ENCODE data around the gene DARS1. TPM values are rescaled to one million over a fixed set of nuclear protein-coding genes. Genes with fewer than 3 reads are reported as not detected.

DARS1 gene
- polyA plus RNA-seq, 3 donors = 24.4 to 53.0 (median 46.2) TPM

GRCh38 chr2:135997380-135997779 is 12.0 kb upstream of the DARS1 start:
- Histone ChIP-seq H3K36me3 (replicated peaks in 1 of 2; ENCODE audit: control insufficient read depth in 1 of 2, insufficient read depth in 2 of 2, low read length in 2 of 2) (no peaks in the 10 kb centered on the region), H3K4me1 (ENCODE audit: control insufficient read depth in 1 of 2, insufficient read depth in 2 of 2, low read length in 2 of 2) (peaks cover 41 to 46% of the 10 kb centered on the region in 2 donors), H2AFZ (ENCODE audit: insufficient read depth, low read depth, low read length, poor library complexity, severe bottlenecking) (peak overlapping the region; percentile 64), H3K9ac (ENCODE audit: insufficient read depth, low read length, poor library complexity, severe bottlenecking) (no peak overlapping the region), H3K4me2 (replicated peaks; ENCODE audit: extremely low read depth, low read length, poor library complexity, severe bottlenecking) (peak overlapping the region; percentile 19), H3K79me2 (ENCODE audit: insufficient read depth, low read length) (peaks cover 21% of the 10 kb centered on the region), H3K9me3 (replicated peaks in 1 of 2; ENCODE audit: control insufficient read depth in 1 of 2, insufficient read depth in 1 of 2, low read length in 2 of 2) (no peaks in the 10 kb centered on the region), H3K27ac (ENCODE audit: low read depth in 1 of 2, low read length in 2 of 2) (peak overlapping the region; percentile 22 to 68), H3K4me3 (replicated peaks in 1 of 3; ENCODE audit: low read depth in 2 of 3, low read length in 3 of 3) (no peak overlapping the region), H3K27me3 (ENCODE audit: control insufficient read depth in 2 of 2, insufficient read depth in 2 of 2, low read length in 2 of 2) (no peaks in the 10 kb centered on the region), H4K20me1 (ENCODE audit: insufficient read depth, low read length) (no peaks in the 10 kb centered on the region)
- Mint-ChIP-seq H3K9me3 (no peaks in the 10 kb centered on the region), H3K27me3 (ENCODE audit: low read depth in 3 of 3) (peaks cover 0 to 2% (median 0%) of the 10 kb centered on the region in 3 donors), H3K4me3 (peak overlapping the region in 1 of 2 donors; percentile 44), H3K27ac (peak overlapping the region; percentile 63 to 85 (median 73)), H3K36me3 (no peaks in the 10 kb centered on the region), H3K4me1 (peaks cover 45% of the 10 kb centered on the region)
- peak; percentile 72 for TF ChIP-seq CTCF (IDR thresholded peaks at IDR 0.05)
- peak; percentile 47 to 65 (median 63) for DNase-seq
- WGBS (ENCODE audit: insufficient coverage) = 10% methylated on average over 1 of the region's 5 CpGs
- intact Hi-C loops (cut with micrococcal nuclease) = loop anchor here in 1 of 2 donors (2.0 to 5.0 kb wide), 2 partner anchors 13 to 385 kb away; no protein-coding TSS in a partner anchor

- peaks cover 47 to 49% of the 10 kb centered on the region in 2 donors for H3K4me1 ChIP-seq (ENCODE audit: control insufficient read depth in 1 of 2, insufficient read depth in 2 of 2, low read length in 2 of 2)
- no CpG with 5 or more reads among the region's 2 CpGs for WGBS (ENCODE audit: insufficient coverage)
- peak overlapping the region in 1 of 7 donors; percentile 51 for H3K27ac Mint-ChIP-seq
- no peak overlapping the region for H2AFZ ChIP-seq (ENCODE audit: insufficient read depth, low read depth, low read length, poor library complexity, severe bottlenecking)
- peaks cover 3 to 4% of the 10 kb centered on the region in 2 donors for H3K36me3 Mint-ChIP-seq
- no peak overlapping the region for H3K4me2 ChIP-seq (replicated peaks; ENCODE audit: extremely low read depth, low read length, poor library complexity, severe bottlenecking)
- peaks cover 0 to 2% (median 0%) of the 10 kb centered on the region in 3 donors for H3K27me3 Mint-ChIP-seq (ENCODE audit: low read depth in 3 of 3)
- H3K9me3 Mint-ChIP-seq = no peaks in the 10 kb centered on the region
- H3K79me2 ChIP-seq (ENCODE audit: insufficient read depth, low read length) = peaks cover 21% of the 10 kb centered on the region
- DNase-seq = no peak
- H4K20me1 ChIP-seq (ENCODE audit: insufficient read depth, low read length) = no peaks in the 10 kb centered on the region
- peaks cover 49% of the 10 kb centered on the region for H3K4me1 Mint-ChIP-seq
- no peaks in the 10 kb centered on the region for H3K36me3 ChIP-seq (replicated peaks in 1 of 2; ENCODE audit: control insufficient read depth in 1 of 2, insufficient read depth in 2 of 2, low read length in 2 of 2)
- peak overlapping the region in 1 of 2 donors; percentile 68 for H3K27ac ChIP-seq (ENCODE audit: low read depth in 1 of 2, low read length in 2 of 2)
- no peak overlapping the region for H3K9ac ChIP-seq (ENCODE audit: insufficient read depth, low read length, poor library complexity, severe bottlenecking)
- no peaks in the 10 kb centered on the region for H3K9me3 ChIP-seq (replicated peaks in 1 of 2; ENCODE audit: control insufficient read depth in 1 of 2, insufficient read depth in 1 of 2, low read length in 2 of 2)
- intact Hi-C loops (cut with micrococcal nuclease) = loop anchor here in 1 of 2 donors (2.0 to 5.0 kb wide), 2 partner anchors 14 to 386 kb away; no protein-coding TSS in a partner anchor
- no peak overlapping the region for H3K4me3 Mint-ChIP-seq
- no peak overlapping the region for H3K4me3 ChIP-seq (replicated peaks in 1 of 3; ENCODE audit: low read depth in 2 of 3, low read length in 3 of 3)
- TF ChIP-seq CTCF (IDR thresholded peaks at IDR 0.05) = no peak
- no peaks in the 10 kb centered on the region for H3K27me3 ChIP-seq (ENCODE audit: control insufficient read depth in 2 of 2, insufficient read depth in 2 of 2, low read length in 2 of 2)
Observed at GRCh38 chr2:135996304-135996703, 10.9 kb upstream of the DARS1 start.
